HG03159 (cell line): ENCODE data around the gene UGT2B7.

Experiments
- ATAC-seq: cut with Tn5 transposase; IDR thresholded peaks from one replicate; pipeline ENCODE4 v1.9.1; 2021; ENCODE audit warnings: mild to moderate bottlenecking, moderate library complexity; ENCODE audit not compliant: unreplicated experiment

Gene UGT2B7

DNA sequence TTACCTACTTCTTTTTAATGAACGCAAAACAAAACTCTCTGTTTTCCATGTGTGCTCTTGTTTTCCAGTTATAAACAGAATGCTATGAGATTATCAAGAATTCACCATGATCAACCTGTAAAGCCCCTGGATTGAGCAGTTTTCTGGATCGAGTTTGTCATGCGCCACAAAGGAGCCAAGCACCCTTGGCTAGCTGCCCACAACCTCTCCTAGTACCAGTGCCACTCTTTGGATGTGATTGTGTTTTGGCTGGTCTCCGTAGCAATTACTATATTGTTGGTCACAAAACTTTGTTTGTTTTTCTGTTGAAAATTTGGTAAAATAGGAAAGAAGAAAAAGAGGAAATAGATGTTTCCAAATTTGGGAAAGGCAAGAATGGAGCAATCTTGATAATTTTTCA, 51.1 kb downstream of the UGT2B7 start:
- ATAC-seq, result no peak

DNA sequence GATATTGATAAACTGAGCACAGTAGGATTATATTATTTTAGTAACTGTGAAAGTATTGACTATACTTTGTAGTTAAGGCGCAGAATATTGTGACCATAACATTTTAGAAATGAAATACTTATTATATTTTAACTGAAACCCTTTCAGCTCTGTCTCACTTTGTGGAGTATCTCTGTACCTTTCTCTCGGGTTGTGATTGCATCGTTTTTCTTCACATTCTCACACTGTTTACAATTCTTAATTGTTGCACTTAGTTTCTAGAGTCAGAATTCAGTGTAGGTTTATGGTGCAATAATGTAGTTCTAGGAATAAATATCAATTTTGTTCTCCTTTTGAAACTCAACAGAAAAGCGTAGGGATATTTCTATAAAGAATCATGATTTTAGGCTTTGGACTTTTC, 57.7 kb downstream of the UGT2B7 start:
- no peak for ATAC-seq

DNA sequence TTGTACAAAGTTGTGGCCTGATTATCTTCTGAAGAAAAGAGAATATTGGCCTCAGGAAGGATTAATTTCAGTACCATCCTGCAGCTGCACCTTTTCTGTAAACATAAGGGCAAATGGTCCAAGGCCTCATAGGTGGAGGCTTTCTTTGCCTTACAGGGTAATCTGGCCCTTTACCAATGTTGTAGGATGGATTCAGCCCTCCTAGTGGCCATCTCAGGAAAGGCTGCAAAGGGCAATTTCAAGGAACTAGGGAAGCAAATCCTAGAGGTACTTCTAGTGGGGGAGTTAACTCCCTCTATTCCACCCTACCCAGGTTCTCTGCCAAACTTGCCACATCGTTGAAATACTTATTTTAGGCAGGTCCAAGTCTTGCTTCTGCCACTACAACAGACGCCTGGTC, 60.6 kb downstream of the UGT2B7 start:
- ATAC-seq, result no peak
